DOHH2 (cell line): ENCODE results near the gene CDH10.

Experiments
- H3F3A ChIP-seq: fragments of 200-600 bp; sonication (generic), shearing (Covaris generic); 2 replicates; pipeline ENCODE4 v1.6.0; 2016; ENCODE audit warnings: antibody characterized with exemption, mild to moderate bottlenecking; ENCODE audit not compliant: control insufficient read depth, insufficient read depth
- H3K27ac ChIP-seq: fragments of 200-600 bp; sonication (generic); 2 replicates; pipeline ENCODE4 v1.5.1; 2014; ENCODE audit warnings: low read depth, mild to moderate bottlenecking, low read length, moderate library complexity
- H3K27me3 ChIP-seq: fragments of 200-600 bp; sonication (generic); 2 replicates; pipeline ENCODE4 v1.6.1; 2014; ENCODE audit warnings: mild to moderate bottlenecking, low read length, mixed read lengths; ENCODE audit not compliant: control insufficient read depth
- H3K36me3 ChIP-seq: fragments of 200-600 bp; sonication (generic); 2 replicates; pipeline ENCODE4 v1.6.1; 2014; ENCODE audit warnings: mild to moderate bottlenecking, low read length, moderate library complexity, mixed read lengths; ENCODE audit not compliant: control insufficient read depth
- H3K4me1 ChIP-seq: fragments of 200-600 bp; sonication (generic); 2 replicates; pipeline ENCODE4 v1.6.1; 2014; ENCODE audit warnings: mild to moderate bottlenecking, low read length, mixed read lengths; ENCODE audit not compliant: control insufficient read depth
- H3K4me2 ChIP-seq: fragments of 200-600 bp; sonication (generic); 2 replicates; pipeline ENCODE4 v1.6.0; 2014; ENCODE audit warnings: mild to moderate bottlenecking, low read length, moderate library complexity
- H3K4me3 ChIP-seq: fragments of 200-600 bp; sonication (generic); 2 replicates; pipeline ENCODE4 v1.5.1; 2014; ENCODE audit warnings: mild to moderate bottlenecking, low read length, mixed read lengths
- H3K79me2 ChIP-seq: fragments of 200-600 bp; sonication (generic); 2 replicates; pipeline ENCODE4 v1.6.1; 2014; ENCODE audit warnings: mild to moderate bottlenecking, low read length, mixed read lengths; ENCODE audit not compliant: control insufficient read depth
- H3K9me2 ChIP-seq: fragments of 200-600 bp; sonication (generic); replicated peaks from 2 replicates; pipeline ENCODE4 v1.6.1; 2014; ENCODE audit warnings: mild to moderate bottlenecking, low read length, mixed read lengths; ENCODE audit not compliant: control insufficient read depth
- H3K9me3 ChIP-seq: fragments of 200-600 bp; sonication (generic); 2 replicates; pipeline ENCODE4 v1.6.1; 2014; ENCODE audit warnings: antibody characterized with exemption, low read length, mixed read lengths; ENCODE audit not compliant: control insufficient read depth, insufficient read depth
- H4K20me1 ChIP-seq: fragments of 200-600 bp; sonication (generic); 2 replicates; pipeline ENCODE4 v1.6.0; 2014; ENCODE audit warnings: low read depth, mild to moderate bottlenecking, antibody characterized with exemption, low read length, moderate library complexity; ENCODE audit not compliant: control insufficient read depth, insufficient read depth
- EZH2phosphoT487 ChIP-seq: fragments of 200-600 bp; sonication (generic); IDR thresholded peaks from 2 replicates; pipeline ENCODE4 v1.6.1; 2017; ENCODE audit warnings: borderline replicate concordance, mild to moderate bottlenecking, antibody characterized with exemption, low read length, moderate library complexity, mixed read lengths
- TF ChIP-seq, protein P1 (sequence below): fragments of 200-600 bp; sonication (generic); IDR thresholded peaks from one replicate; pipeline ENCODE4 v1.5.1; 2014; ENCODE audit warnings: antibody characterized with exemption, mild to moderate bottlenecking, low read depth, low read length; ENCODE audit not compliant: poor library complexity, severe bottlenecking

Gene CDH10

GRCh38 chr5:24585751-24586150 is 59.0 kb downstream of the CDH10 start:
- Histone ChIP-seq H3K27ac (no peak overlapping the region), H4K20me1 (no peaks in the 10 kb centered on the region), H3K79me2 (no peaks in the 10 kb centered on the region), H3K4me1 (no peaks in the 10 kb centered on the region), H3K36me3 (no peaks in the 10 kb centered on the region), H3K9me3 (no peaks in the 10 kb centered on the region), H3F3A (no peaks in the 10 kb centered on the region), H3K4me3 (no peak overlapping the region), H3K4me2 (no peak overlapping the region), H3K9me2 (no peaks in the 10 kb centered on the region), H3K27me3 (no peaks in the 10 kb centered on the region)
- TF ChIP-seq EZH2phosphoT487: no peak
- TF ChIP-seq, protein P1, sequence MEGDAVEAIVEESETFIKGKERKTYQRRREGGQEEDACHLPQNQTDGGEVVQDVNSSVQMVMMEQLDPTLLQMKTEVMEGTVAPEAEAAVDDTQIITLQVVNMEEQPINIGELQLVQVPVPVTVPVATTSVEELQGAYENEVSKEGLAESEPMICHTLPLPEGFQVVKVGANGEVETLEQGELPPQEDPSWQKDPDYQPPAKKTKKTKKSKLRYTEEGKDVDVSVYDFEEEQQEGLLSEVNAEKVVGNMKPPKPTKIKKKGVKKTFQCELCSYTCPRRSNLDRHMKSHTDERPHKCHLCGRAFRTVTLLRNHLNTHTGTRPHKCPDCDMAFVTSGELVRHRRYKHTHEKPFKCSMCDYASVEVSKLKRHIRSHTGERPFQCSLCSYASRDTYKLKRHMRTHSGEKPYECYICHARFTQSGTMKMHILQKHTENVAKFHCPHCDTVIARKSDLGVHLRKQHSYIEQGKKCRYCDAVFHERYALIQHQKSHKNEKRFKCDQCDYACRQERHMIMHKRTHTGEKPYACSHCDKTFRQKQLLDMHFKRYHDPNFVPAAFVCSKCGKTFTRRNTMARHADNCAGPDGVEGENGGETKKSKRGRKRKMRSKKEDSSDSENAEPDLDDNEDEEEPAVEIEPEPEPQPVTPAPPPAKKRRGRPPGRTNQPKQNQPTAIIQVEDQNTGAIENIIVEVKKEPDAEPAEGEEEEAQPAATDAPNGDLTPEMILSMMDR: no peak

DNA sequence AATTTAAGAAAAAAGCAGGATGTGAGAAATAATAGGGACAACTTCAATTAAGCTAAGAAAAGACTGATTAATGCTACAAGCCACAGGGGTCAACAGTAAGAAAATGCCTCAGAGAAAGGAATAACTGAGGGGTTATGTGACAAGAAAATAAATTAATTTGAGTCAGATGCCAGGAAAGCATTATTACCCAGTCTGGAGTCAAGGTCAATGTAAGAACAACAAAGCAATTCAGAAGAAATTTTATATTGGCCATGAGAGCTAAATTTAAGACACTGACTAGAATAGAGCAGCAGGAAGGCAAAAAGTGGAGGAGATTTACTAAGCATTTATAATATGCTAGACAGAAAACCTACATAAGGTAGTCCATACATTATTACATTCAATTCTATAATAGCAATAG is 73.5 kb downstream of the CDH10 start:
- Histone ChIP-seq H3K4me3 (no peak overlapping the region), H4K20me1 (no peaks in the 10 kb centered on the region), H3K9me2 (no peaks in the 10 kb centered on the region), H3K27ac (no peak overlapping the region), H3K27me3 (no peaks in the 10 kb centered on the region), H3K4me1 (no peaks in the 10 kb centered on the region), H3K4me2 (no peak overlapping the region), H3F3A (no peaks in the 10 kb centered on the region), H3K36me3 (no peaks in the 10 kb centered on the region), H3K79me2 (no peaks in the 10 kb centered on the region), H3K9me3 (no peaks in the 10 kb centered on the region)
- TF ChIP-seq EZH2phosphoT487: no peak
- TF ChIP-seq, protein P1: no peak

GRCh38 chr5:24566933-24567332 is 77.8 kb downstream of the CDH10 start:
- Histone ChIP-seq H3K79me2 (no peaks in the 10 kb centered on the region), H3K4me1 (no peaks in the 10 kb centered on the region), H3K27ac (no peak overlapping the region), H3K36me3 (no peaks in the 10 kb centered on the region), H3K4me2 (no peak overlapping the region), H4K20me1 (no peaks in the 10 kb centered on the region), H3K9me3 (no peaks in the 10 kb centered on the region), H3K4me3 (no peak overlapping the region), H3K9me2 (no peaks in the 10 kb centered on the region), H3K27me3 (no peaks in the 10 kb centered on the region), H3F3A (no peaks in the 10 kb centered on the region)
- TF ChIP-seq, protein P1: no peak
- no peak for TF ChIP-seq EZH2phosphoT487

DNA sequence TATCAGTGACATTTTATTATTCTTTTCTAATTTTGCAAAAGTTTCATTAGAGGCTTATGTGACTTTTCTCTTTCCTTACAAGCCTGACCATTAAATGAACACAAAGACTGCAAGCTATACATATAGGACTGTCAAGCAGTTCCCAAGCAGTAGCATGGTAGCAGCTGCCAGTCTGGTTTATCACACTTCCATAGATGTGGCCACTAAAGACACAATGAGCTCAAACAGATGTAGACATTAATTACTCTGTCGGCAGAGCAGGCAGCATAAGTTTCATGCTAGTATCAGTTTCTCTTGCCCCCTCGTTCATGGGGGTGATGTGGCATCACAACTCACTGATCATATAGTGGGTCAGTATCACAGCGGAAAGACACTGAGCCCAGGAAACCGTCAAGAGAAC is 89.5 kb downstream of the CDH10 start:
- TF ChIP-seq EZH2phosphoT487: no peak
- TF ChIP-seq, protein P1: no peak

More for the DNA sequence above, 89.5 kb downstream of the CDH10 start:
- Histone ChIP-seq H3F3A (no peaks in the 10 kb centered on the region), H3K79me2 (no peaks in the 10 kb centered on the region), H3K27ac (no peak overlapping the region), H4K20me1 (no peaks in the 10 kb centered on the region), H3K36me3 (no peaks in the 10 kb centered on the region), H3K9me3 (no peaks in the 10 kb centered on the region), H3K4me1 (no peaks in the 10 kb centered on the region), H3K4me2 (no peak overlapping the region), H3K9me2 (no peaks in the 10 kb centered on the region), H3K4me3 (no peak overlapping the region), H3K27me3 (no peaks in the 10 kb centered on the region)
